Astrocyte (in vitro differentiated cells and primary cell): ENCODE measurements around the gene ZNF367.

Experiments used
- CTCF ChIP-seq: IDR thresholded peaks from 2 replicates; pipeline ENCODE4 v1.5.1; 2011; ENCODE audit warnings: low read depth, mild to moderate bottlenecking, inconsistent platforms, low read length, moderate library complexity; ENCODE audit not compliant: insufficient read depth
- EZH2 ChIP-seq: IDR thresholded peaks from 2 replicates; pipeline ENCODE4 v1.6.1; 2012; ENCODE audit warnings: mild to moderate bottlenecking, low read length, inconsistent platforms; ENCODE audit not compliant: insufficient read depth

GRCh38 chr9:96367943-96368342 lies 50.2 kb downstream of the ZNF367 start:
- TF ChIP-seq CTCF (no peak), EZH2 (no peak)
